BE2C (cell line): ENCODE data around the gene SLC4A3.

ENCODE experiments used
- DNase-seq: peaks from one replicate; pipeline ENCODE4 v3.0.0-alpha.2; 2020
- H3K27me3 ChIP-seq: fragments of 250-450 bp; sonication (Bioruptor Pico); 2 replicates; pipeline ENCODE4 v1.5.1; 2020; ENCODE audit warnings: mild to moderate bottlenecking
- H3K36me3 ChIP-seq: fragments of 250-450 bp; sonication (Bioruptor Pico); 2 replicates; pipeline ENCODE4 v1.5.1; 2020; ENCODE audit warnings: mild to moderate bottlenecking
- H3K4me1 ChIP-seq: fragments of 250-450 bp; sonication (Bioruptor Pico); 2 replicates; pipeline ENCODE4 v1.5.1; 2020
- H3K4me3 ChIP-seq: 2 replicates; pipeline ENCODE4 v1.5.1; 2011; ENCODE audit warnings: low read depth, low read length
- H3K9me3 ChIP-seq: fragments of 250-450 bp; sonication (Bioruptor Pico); 2 replicates; pipeline ENCODE4 v1.5.1; 2020
- TF ChIP-seq, protein P1 (sequence below): IDR thresholded peaks from 2 replicates; pipeline ENCODE4 v1.5.1; 2012; ENCODE audit warnings: mild to moderate bottlenecking, low read depth, low read length

SLC4A3 gene

GRCh38 chr2:219642069-219642454 is 14.6 kb downstream of the SLC4A3 start:
- no peaks in the 10 kb centered on the region for H3K36me3 ChIP-seq
- no peaks in the 10 kb centered on the region; the same call in 1 of the 2 replicates for H3K4me1 ChIP-seq
- no peak overlapping the region for H3K4me3 ChIP-seq
- no peaks in the 10 kb centered on the region for H3K9me3 ChIP-seq
- no peaks in the 10 kb centered on the region for H3K27me3 ChIP-seq
- no peak for DNase-seq
- TF ChIP-seq, protein P1, sequence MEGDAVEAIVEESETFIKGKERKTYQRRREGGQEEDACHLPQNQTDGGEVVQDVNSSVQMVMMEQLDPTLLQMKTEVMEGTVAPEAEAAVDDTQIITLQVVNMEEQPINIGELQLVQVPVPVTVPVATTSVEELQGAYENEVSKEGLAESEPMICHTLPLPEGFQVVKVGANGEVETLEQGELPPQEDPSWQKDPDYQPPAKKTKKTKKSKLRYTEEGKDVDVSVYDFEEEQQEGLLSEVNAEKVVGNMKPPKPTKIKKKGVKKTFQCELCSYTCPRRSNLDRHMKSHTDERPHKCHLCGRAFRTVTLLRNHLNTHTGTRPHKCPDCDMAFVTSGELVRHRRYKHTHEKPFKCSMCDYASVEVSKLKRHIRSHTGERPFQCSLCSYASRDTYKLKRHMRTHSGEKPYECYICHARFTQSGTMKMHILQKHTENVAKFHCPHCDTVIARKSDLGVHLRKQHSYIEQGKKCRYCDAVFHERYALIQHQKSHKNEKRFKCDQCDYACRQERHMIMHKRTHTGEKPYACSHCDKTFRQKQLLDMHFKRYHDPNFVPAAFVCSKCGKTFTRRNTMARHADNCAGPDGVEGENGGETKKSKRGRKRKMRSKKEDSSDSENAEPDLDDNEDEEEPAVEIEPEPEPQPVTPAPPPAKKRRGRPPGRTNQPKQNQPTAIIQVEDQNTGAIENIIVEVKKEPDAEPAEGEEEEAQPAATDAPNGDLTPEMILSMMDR: no peak

DNA sequence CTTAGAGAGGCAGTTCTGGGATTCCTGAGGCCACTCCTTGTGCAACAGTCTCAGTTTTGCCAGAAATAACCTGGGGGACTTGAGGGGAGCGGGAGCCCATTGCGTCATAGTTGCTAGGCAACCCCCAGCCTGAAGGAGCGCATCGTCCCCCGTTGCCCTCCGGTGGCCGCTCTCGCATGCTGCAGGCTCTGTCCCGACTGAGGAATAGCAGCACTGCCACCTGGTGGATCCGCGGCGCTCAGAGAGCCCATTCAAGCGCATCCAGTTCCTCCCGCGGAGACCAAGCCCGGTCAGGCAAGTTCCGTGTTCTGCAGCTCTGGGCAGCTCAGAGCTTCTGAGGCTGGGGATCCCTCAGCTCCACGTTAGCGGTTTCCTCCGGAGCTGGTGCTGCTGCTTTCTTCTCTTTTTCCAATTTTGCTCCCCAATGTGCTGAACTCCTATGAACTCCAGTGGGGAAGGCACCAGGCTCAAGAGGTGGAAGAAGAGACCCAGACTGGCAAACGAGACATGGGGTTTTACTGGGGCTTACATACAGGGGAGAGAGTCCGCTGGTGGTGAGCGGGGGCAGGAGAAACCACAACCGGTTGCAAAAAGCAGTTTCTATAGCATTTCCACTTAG is 15.1 kb downstream of the SLC4A3 start:
- Histone ChIP-seq H3K4me3 (no peak overlapping the region), H3K9me3 (no peaks in the 10 kb centered on the region), H3K27me3 (no peaks in the 10 kb centered on the region), H3K36me3 (no peaks in the 10 kb centered on the region), H3K4me1 (no peaks in the 10 kb centered on the region; the same call in 1 of the 2 replicates)
- TF ChIP-seq, protein P1: peak; percentile 99
- peak; percentile 97 for DNase-seq

- Histone ChIP-seq H3K4me3 (no peak overlapping the region), H3K36me3 (no peaks in the 10 kb centered on the region), H3K4me1 (no peaks in the 10 kb centered on the region; the same call in 1 of the 2 replicates), H3K9me3 (no peaks in the 10 kb centered on the region), H3K27me3 (no peaks in the 10 kb centered on the region; the same call in 1 of the 2 replicates)
- TF ChIP-seq, protein P1: no peak
- no peak for DNase-seq
Measured at GRCh38 chr2:219643084-219643473, 15.6 kb downstream of the SLC4A3 start.

DNA sequence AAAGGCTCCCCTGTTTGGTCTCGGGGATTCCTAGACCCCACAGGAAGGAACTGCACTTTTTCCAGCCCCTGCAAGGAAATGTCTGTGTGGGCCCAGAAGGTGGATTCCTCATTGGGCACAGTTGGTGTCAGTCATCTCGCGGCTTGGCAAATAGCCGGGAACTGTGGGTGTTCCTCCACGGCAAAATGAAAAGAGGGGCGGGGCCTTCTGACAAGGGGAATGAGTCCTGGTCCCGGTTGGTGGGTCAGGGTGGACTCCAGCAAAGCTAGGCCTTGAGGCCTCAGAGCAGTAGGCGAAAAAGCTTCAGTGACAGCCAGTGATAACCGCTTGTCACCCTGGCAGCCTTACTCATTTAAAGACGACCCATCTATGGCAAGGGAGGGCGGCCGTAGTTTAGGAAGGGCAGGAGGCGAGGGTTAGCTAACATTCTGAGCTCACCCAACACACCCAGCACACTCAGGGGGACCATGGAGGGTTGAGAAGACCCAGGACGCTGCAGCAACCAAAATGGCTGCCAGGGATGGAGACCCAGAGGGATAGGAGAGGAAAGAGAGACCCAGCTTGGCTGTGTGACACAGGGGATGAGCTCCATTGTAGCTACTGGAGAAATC is 16.5 kb downstream of the SLC4A3 start:
- H3K36me3 ChIP-seq: no peaks in the 10 kb centered on the region
- no peaks in the 10 kb centered on the region for H3K9me3 ChIP-seq
- H3K27me3 ChIP-seq: no peaks in the 10 kb centered on the region; the same call in 1 of the 2 replicates
- H3K4me3 ChIP-seq: no peak overlapping the region
- DNase-seq: no peak
- H3K4me1 ChIP-seq: no peaks in the 10 kb centered on the region; the same call in 1 of the 2 replicates
- TF ChIP-seq, protein P1: no peak

DNA sequence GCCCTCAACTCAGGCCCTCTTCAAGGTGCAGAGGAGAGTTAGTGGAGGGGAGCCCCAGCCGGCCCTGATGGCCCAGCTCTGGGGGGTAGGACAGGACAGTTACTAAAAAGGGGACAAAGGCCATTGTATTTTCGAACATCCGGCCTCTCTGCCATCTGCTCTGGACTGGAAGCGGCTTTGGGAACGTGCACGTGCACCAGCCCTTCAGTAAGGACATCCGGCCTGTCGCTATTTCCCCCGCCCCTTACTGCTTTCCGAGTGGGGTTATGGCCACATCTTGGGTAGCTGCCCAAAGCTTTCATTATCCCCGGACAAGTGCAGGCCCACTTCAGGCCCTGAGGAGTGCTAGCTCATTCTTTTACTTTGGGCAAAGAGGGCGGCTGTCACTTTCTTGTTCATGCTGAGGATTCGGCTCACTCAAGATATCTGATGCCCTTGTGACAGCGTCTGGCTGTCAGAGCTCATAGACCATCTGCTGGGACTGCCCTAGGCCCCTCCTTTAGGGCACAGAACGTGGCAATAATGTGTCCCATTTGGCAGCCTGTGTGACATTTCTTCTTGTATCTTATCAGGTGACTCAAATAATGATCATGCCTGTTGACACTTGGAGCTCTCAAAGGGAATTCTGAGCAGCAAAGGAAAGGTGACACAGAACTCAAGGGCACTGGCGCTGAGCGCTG is 17.5 kb downstream of the SLC4A3 start:
- TF ChIP-seq, protein P1: no peak
- H3K27me3 ChIP-seq: peaks cover 10% of the 10 kb centered on the region
- no peak overlapping the region for H3K4me3 ChIP-seq
- H3K4me1 ChIP-seq: no peaks in the 10 kb centered on the region; the same call in 1 of the 2 replicates
- no peaks in the 10 kb centered on the region for H3K36me3 ChIP-seq
- no peak for DNase-seq
- no peaks in the 10 kb centered on the region for H3K9me3 ChIP-seq
